Tibial nerve (tissue), 4 donors: ENCODE data around the gene MDH1B. TPM values are rescaled to one million over a fixed set of nuclear protein-coding genes. Genes with fewer than 3 reads are reported as not detected.

Experiments used
- DNase-seq, 2 donors: peaks; one replicate each; pipeline ENCODE4 v3.0.0-alpha.2; 2019; ENCODE audit warnings: low spot score in 2 of 2
- H3K27ac ChIP-seq, 4 donors: fragments of 200-600 bp; sonication (generic) in 3 of 4; one replicate each; pipeline ENCODE4 v1.5.1; 2017 to 2019; ENCODE audit warnings: mild to moderate bottlenecking in 1 of 4
- H3K27me3 ChIP-seq, 2 donors: fragments of 200-600 bp; sonication (generic) in 1 of 2; one replicate each; pipeline versions ENCODE4 v1.5.1 to v1.6.0; 2017 to 2019
- H3K36me3 ChIP-seq, 3 donors: fragments of 200-600 bp; sonication (generic); one replicate each; pipeline ENCODE4 v1.5.1; 2018 to 2019
- H3K4me1 ChIP-seq, 4 donors: fragments of 200-600 bp; sonication (generic) in 3 of 4; one replicate each; pipeline ENCODE4 v1.5.1; 2017 to 2019
- H3K4me3 ChIP-seq, 4 donors: fragments of 200-600 bp; sonication (generic) in 3 of 4; one replicate each; pipeline ENCODE4 v1.5.1; 2017 to 2019; ENCODE audit warnings: mild to moderate bottlenecking in 1 of 4, moderate library complexity in 1 of 4
- H3K9me3 ChIP-seq, 4 donors: fragments of 200-600 bp; sonication (generic) in 3 of 4; one replicate each; pipeline ENCODE4 v1.5.1; 2017 to 2019
- CTCF ChIP-seq, 5 experiments: fragments of 200-600 bp in 3 of 5; fragments of 450-650 bp in 2 of 5; sonication (generic) in 3 of 5; IDR thresholded peaks; one replicate each; pipeline ENCODE4 v1.5.1; 2016 to 2019; ENCODE audit warnings: antibody characterized with exemption in 5 of 5, mild to moderate bottlenecking in 3 of 5, moderate library complexity in 2 of 5
- EP300 ChIP-seq, 2 donors: sonication (generic); formaldehyde crosslinking; IDR thresholded peaks; one replicate each; pipeline ENCODE4 v1.6.1; 2017; ENCODE audit warnings: antibody characterized with exemption in 2 of 2, mild to moderate bottlenecking in 1 of 2
- POLR2A ChIP-seq, 2 donors: fragments of 450-650 bp; IDR thresholded peaks; one replicate each; pipeline ENCODE4 v1.6.1; 2017; ENCODE audit warnings: antibody characterized with exemption in 2 of 2, mild to moderate bottlenecking in 2 of 2, moderate library complexity in 2 of 2
- WGBS, 2 donors: methylation state at CpG; one replicate each; pipeline ENCODE4 v1.1.5; 2018; 5-methylcytosine and 5-hydroxymethylcytosine counted together
- total RNA-seq, 4 donors: library from RNA; depleted of rRNA; stranded (reverse); fragments of >200 nt; gene quantifications; one replicate each; pipeline ENCODE4 v1.1.0, GENCODE V29; 2016

Gene MDH1B
- total RNA-seq, 4 donors from 2014 or later: 0.63 to 2.4 (median 1.5) TPM; not detected in 1

GRCh38 chr2:206764673-206765241 is 371 bp downstream of the MDH1B start:
- TF ChIP-seq CTCF (IDR thresholded peaks at IDR 0.05) (no peak), POLR2A (IDR thresholded peaks at IDR 0.05) (no peak), EP300 (IDR thresholded peaks at IDR 0.05) (no peak)
- no peaks in the 10 kb centered on the region for H3K27me3 ChIP-seq
- H3K36me3 ChIP-seq: peaks cover 0 to 25% (median 0%) of the 10 kb centered on the region in 3 donors
- peak overlapping the region in 3 of 4 donors; percentile 81 to 88 (median 84) for H3K27ac ChIP-seq
- peaks cover 0 to 43% (median 13%) of the 10 kb centered on the region in 4 donors for H3K4me1 ChIP-seq
- H3K9me3 ChIP-seq: no peaks in the 10 kb centered on the region
- 6 to 10% methylated on average over 13 to 18 of the region's 18 CpGs for WGBS, 2 donors
- H3K4me3 ChIP-seq: peak overlapping the region; percentile 43 to 82 (median 78)
- no peak for DNase-seq

- Histone ChIP-seq H3K27me3 (no peaks in the 10 kb centered on the region), H3K27ac (no peak overlapping the region), H3K9me3 (no peaks in the 10 kb centered on the region), H3K4me3 (no peak overlapping the region), H3K4me1 (no peaks in the 10 kb centered on the region), H3K36me3 (peaks cover 0 to 3% (median 0%) of the 10 kb centered on the region in 3 donors)
- DNase-seq: no peak
- TF ChIP-seq POLR2A (IDR thresholded peaks at IDR 0.05) (no peak), EP300 (IDR thresholded peaks at IDR 0.05) (no peak), CTCF (IDR thresholded peaks at IDR 0.05) (no peak)
- 44 to 51% methylated on average over 1 of the region's 1 CpG for WGBS, 2 donors
Measured at GRCh38 chr2:206756816-206757215, 8.3 kb downstream of the MDH1B start.

- Histone ChIP-seq H3K9me3 (no peaks in the 10 kb centered on the region), H3K4me3 (no peak overlapping the region), H3K36me3 (no peaks in the 10 kb centered on the region), H3K27ac (no peak overlapping the region), H3K4me1 (no peaks in the 10 kb centered on the region), H3K27me3 (no peaks in the 10 kb centered on the region)
- 32 to 40% methylated on average over 2 of the region's 2 CpGs for WGBS, 2 donors
- no peak for DNase-seq
- TF ChIP-seq POLR2A (IDR thresholded peaks at IDR 0.05): no peak
- no peak for TF ChIP-seq CTCF (IDR thresholded peaks at IDR 0.05)
- TF ChIP-seq EP300 (IDR thresholded peaks at IDR 0.05): no peak
Measured at GRCh38 chr2:206740800-206741199, 24.3 kb downstream of the MDH1B start.

- no peak overlapping the region for H3K27ac ChIP-seq
- no peaks in the 10 kb centered on the region for H3K36me3 ChIP-seq
- no peaks in the 10 kb centered on the region for H3K4me1 ChIP-seq
- WGBS, 2 donors: 68 to 75% methylated on average over 2 of the region's 2 CpGs
- no peak for DNase-seq
- TF ChIP-seq POLR2A (IDR thresholded peaks at IDR 0.05): no peak
- no peak for TF ChIP-seq CTCF (IDR thresholded peaks at IDR 0.05)
- no peak for TF ChIP-seq EP300 (IDR thresholded peaks at IDR 0.05)
- H3K4me3 ChIP-seq: no peak overlapping the region
- H3K27me3 ChIP-seq: no peaks in the 10 kb centered on the region
- no peaks in the 10 kb centered on the region for H3K9me3 ChIP-seq
Measured at GRCh38 chr2:206739271-206739670, 25.9 kb downstream of the MDH1B start.

GRCh38 chr2:206736935-206737334 is 28.2 kb downstream of the MDH1B start:
- H3K4me3 ChIP-seq: no peak overlapping the region
- no peak for DNase-seq
- no peaks in the 10 kb centered on the region for H3K36me3 ChIP-seq
- 85 to 88% methylated on average over 5 of the region's 5 CpGs for WGBS, 2 donors
- H3K27me3 ChIP-seq: no peaks in the 10 kb centered on the region
- no peaks in the 10 kb centered on the region for H3K9me3 ChIP-seq
- TF ChIP-seq CTCF (IDR thresholded peaks at IDR 0.05): no peak
- TF ChIP-seq POLR2A (IDR thresholded peaks at IDR 0.05): no peak
- no peak for TF ChIP-seq EP300 (IDR thresholded peaks at IDR 0.05)
- H3K27ac ChIP-seq: no peak overlapping the region
- H3K4me1 ChIP-seq: no peaks in the 10 kb centered on the region
